Osteoblast (primary cell): ENCODE measurements around the gene SRPRB. TPM values are rescaled to one million over a fixed set of nuclear protein-coding genes. Genes with fewer than 3 reads are reported as not detected.

ENCODE experiments used
- DNase-seq: peaks from one replicate; pipeline ENCODE4 v3.0.0; 2011; ENCODE audit warnings: low spot score, mixed read lengths; ENCODE audit not compliant: insufficient read length; ENCODE audit errors: missing footprints
- H2AFZ ChIP-seq: 2 replicates; pipeline ENCODE4 v1.6.0; 2011; ENCODE audit warnings: mild to moderate bottlenecking, low read length
- H3K27ac ChIP-seq: 2 replicates; pipeline ENCODE4 v1.5.1; 2011; ENCODE audit warnings: mild to moderate bottlenecking, low read depth, low read length, moderate library complexity
- H3K27me3 ChIP-seq: 2 replicates; pipeline ENCODE4 v1.6.0; 2012; ENCODE audit warnings: mild to moderate bottlenecking, control low read depth, inconsistent platforms, low read length, moderate library complexity; ENCODE audit not compliant: insufficient read depth
- H3K36me3 ChIP-seq: 2 replicates; pipeline ENCODE4 v1.5.1; 2011; ENCODE audit warnings: mild to moderate bottlenecking, low read length, control low read depth, moderate library complexity; ENCODE audit not compliant: insufficient read depth
- H3K4me1 ChIP-seq: 2 replicates; pipeline ENCODE4 v1.5.1; 2011; ENCODE audit warnings: mild to moderate bottlenecking, low read length, control low read depth, moderate library complexity; ENCODE audit not compliant: insufficient read depth
- H3K4me2 ChIP-seq: 2 replicates; pipeline ENCODE4 v1.6.0; 2011; ENCODE audit warnings: mild to moderate bottlenecking, low read length; ENCODE audit not compliant: insufficient read depth
- H3K4me3 ChIP-seq: fragments of 200-600 bp; sonication (generic); 3 replicates; pipeline ENCODE4 v1.5.1; 2012; ENCODE audit warnings: mild to moderate bottlenecking, low read length, inconsistent platforms; ENCODE audit not compliant: insufficient read depth
- H3K79me2 ChIP-seq: 2 replicates; pipeline ENCODE4 v1.6.0; 2012; ENCODE audit warnings: mild to moderate bottlenecking, low read length, control low read depth, inconsistent platforms; ENCODE audit not compliant: insufficient read depth
- H3K9me3 ChIP-seq: 2 replicates; pipeline ENCODE4 v1.5.1; 2011; ENCODE audit warnings: low read depth, low read length, control low read depth
- H4K20me1 ChIP-seq: 2 replicates; pipeline ENCODE4 v1.6.0; 2012; ENCODE audit warnings: mild to moderate bottlenecking, low read length, control low read depth; ENCODE audit not compliant: insufficient read depth
- total RNA-seq: library from RNA; depleted of rRNA; stranded (reverse); fragments of >200 nt; gene quantifications from 2 replicates; pipeline ENCODE4 v1.2.3, GENCODE V29; 2012
- TF ChIP-seq, protein P1 (sequence below): IDR thresholded peaks from 2 replicates; pipeline ENCODE4 v1.5.1; 2011; ENCODE audit warnings: mild to moderate bottlenecking, low read depth, low read length, moderate library complexity; ENCODE audit errors: extremely low read depth

The SRPRB gene
- total RNA-seq, 1 donor: 80.3 TPM

DNA sequence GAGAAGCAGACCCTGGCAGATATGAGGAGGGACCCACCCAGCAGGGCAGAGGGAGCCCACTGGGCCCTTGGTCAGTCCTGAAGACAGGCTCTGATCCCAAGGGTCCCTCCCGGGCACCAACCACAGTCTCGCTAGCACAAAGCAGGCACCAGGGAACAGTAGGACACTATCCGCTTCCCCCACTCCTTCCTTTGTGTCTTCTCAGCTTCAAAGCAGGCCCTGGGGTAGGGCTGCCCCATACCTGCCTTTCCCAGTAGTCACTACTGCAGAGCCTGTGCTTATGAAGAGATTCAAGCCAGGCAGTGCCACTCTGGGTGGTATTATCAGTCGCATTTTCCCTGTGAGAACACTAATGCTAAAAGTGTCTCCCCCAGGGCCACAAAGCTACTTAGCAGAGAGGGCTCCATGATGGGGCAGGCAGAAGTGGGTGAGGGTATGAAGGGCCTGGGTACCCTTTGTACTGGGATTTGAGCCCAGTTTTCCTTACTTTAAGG, 32.7 kb downstream of the SRPRB start:
- no peaks in the 10 kb centered on the region for H3K4me1 ChIP-seq
- TF ChIP-seq, protein P1, sequence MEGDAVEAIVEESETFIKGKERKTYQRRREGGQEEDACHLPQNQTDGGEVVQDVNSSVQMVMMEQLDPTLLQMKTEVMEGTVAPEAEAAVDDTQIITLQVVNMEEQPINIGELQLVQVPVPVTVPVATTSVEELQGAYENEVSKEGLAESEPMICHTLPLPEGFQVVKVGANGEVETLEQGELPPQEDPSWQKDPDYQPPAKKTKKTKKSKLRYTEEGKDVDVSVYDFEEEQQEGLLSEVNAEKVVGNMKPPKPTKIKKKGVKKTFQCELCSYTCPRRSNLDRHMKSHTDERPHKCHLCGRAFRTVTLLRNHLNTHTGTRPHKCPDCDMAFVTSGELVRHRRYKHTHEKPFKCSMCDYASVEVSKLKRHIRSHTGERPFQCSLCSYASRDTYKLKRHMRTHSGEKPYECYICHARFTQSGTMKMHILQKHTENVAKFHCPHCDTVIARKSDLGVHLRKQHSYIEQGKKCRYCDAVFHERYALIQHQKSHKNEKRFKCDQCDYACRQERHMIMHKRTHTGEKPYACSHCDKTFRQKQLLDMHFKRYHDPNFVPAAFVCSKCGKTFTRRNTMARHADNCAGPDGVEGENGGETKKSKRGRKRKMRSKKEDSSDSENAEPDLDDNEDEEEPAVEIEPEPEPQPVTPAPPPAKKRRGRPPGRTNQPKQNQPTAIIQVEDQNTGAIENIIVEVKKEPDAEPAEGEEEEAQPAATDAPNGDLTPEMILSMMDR: no peak
- no peaks in the 10 kb centered on the region for H3K79me2 ChIP-seq
- H4K20me1 ChIP-seq: no peaks in the 10 kb centered on the region
- no peak overlapping the region for H3K4me3 ChIP-seq
- H3K27ac ChIP-seq: no peak overlapping the region
- no peaks in the 10 kb centered on the region for H3K36me3 ChIP-seq
- no peaks in the 10 kb centered on the region for H3K27me3 ChIP-seq
- no peak overlapping the region for H3K4me2 ChIP-seq
- peak; percentile 61 for DNase-seq
- H2AFZ ChIP-seq: no peak overlapping the region
- no peaks in the 10 kb centered on the region for H3K9me3 ChIP-seq

DNA sequence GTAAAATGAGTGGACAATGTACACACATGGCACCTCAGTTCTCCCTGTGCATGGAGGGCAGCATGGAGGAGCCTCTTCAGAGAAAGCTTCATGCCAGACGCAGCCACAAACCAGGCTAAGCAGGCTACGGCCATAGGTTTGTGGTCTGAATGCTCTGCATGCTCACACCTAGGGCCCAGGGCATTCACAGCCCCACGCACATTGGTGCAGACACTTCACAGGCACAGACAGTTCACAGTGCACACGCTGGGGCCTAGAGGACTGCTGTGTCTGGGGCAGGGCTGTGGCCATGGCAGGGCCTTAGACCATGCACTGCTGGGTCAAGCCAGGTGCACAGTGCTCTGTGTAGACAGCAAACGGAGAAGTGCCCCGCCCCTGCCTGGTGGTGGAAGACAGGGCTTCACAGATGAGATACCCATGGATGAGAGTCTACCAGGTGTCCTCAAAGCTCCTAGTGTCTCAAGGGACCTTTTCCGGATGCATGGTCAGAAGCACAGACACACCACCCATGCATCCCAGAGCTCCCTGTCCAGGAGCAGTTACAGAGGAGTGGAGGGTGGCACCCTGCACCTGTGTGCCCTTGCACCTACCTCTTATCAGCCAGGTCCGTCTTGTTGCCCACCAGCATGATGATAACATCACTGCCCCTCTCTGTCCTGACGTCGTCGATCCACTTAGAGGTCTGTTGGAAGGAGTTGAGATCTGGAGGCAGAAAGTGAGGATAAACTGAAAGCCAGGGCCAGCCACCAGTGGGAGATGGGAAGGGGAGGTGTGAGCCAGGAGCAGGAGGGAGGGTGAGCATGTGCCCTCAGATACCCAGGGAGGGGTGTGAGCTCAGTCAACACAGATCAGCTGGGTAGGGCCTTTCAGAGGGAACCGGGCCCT, 33.5 kb downstream of the SRPRB start:
- H3K4me3 ChIP-seq: no peak overlapping the region
- H3K9me3 ChIP-seq: no peaks in the 10 kb centered on the region
- no peaks in the 10 kb centered on the region for H4K20me1 ChIP-seq

DNA sequence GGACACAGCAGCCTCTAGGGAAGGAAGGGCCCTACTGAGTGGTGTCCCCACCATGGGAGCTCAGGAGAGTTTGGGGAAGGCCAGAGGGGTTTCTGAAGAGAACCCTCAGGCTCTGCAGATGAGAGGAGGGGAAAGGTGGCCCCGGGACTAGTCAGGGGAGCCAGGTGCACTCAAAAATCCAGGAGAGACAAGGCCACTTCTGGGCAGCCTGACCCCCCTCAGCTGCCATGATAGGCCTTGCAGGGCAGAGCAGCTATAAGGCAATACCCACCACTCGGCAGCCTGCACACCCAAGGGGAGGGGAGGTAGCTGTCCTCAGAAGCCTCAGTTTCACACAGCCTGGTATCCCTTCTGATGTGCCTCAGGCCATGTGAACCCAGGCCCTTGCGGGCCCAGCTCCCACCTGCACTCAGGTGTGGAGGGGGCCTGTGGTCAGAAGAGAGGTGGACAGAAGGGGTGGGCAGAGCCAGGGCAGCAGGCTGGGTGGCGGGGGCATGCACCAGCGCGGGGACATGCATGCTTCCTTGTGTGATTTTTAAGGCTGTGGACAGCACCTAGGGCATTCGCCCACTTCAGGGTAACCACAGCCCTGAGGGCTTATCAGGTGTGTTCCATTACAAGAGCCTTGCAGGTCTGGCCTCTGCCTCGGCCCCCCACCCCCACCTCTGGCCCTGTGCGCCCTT, 34.6 kb downstream of the SRPRB start:
- Histone ChIP-seq H3K36me3 (no peaks in the 10 kb centered on the region), H3K79me2 (no peaks in the 10 kb centered on the region), H3K4me1 (peaks cover 4% of the 10 kb centered on the region), H3K27me3 (no peaks in the 10 kb centered on the region), H2AFZ (no peak overlapping the region), H3K4me2 (no peak overlapping the region), H3K27ac (no peak overlapping the region), H4K20me1 (no peaks in the 10 kb centered on the region), H3K4me3 (no peak overlapping the region), H3K9me3 (no peaks in the 10 kb centered on the region)
- TF ChIP-seq, protein P1: no peak
- peak; percentile 29 for DNase-seq

More for the DNA sequence above, 33.5 kb downstream of the SRPRB start:
- Histone ChIP-seq H3K27ac (no peak overlapping the region), H2AFZ (no peak overlapping the region), H3K27me3 (no peaks in the 10 kb centered on the region), H3K36me3 (no peaks in the 10 kb centered on the region), H3K4me2 (no peak overlapping the region), H3K4me1 (peaks cover 4% of the 10 kb centered on the region), H3K79me2 (no peaks in the 10 kb centered on the region)
- TF ChIP-seq, protein P1: no peak
- peak; percentile 31 for DNase-seq

DNA sequence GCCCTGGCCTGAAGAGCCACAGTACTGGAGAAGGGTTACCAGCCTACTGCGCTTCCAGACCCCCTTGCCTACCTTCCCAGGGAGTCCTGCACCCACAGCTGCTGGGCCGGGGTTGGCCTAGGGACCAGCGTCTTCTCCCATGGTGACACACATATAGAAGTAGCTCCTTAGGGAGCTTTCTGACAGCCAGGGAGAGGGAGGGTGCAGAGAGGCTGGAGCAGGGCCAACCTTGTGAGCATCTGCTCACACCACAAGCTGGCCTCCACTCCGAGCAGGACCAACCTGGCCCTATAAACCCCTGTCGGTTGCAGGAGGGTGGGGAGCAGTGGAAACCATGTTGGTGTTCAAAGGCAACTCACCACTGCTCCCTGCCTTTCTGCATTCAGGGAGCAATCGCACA, 35.2 kb downstream of the SRPRB start:
- H3K79me2 ChIP-seq: no peaks in the 10 kb centered on the region
- H3K4me1 ChIP-seq: peaks cover 4% of the 10 kb centered on the region
- H3K4me2 ChIP-seq: no peak overlapping the region
- no peak overlapping the region for H2AFZ ChIP-seq
- TF ChIP-seq, protein P1: no peak
- no peak overlapping the region for H3K4me3 ChIP-seq
- H3K27me3 ChIP-seq: no peaks in the 10 kb centered on the region
- H4K20me1 ChIP-seq: no peaks in the 10 kb centered on the region
- no peaks in the 10 kb centered on the region for H3K36me3 ChIP-seq
- peak; percentile 25 for DNase-seq
- H3K27ac ChIP-seq: no peak overlapping the region
- H3K9me3 ChIP-seq: no peaks in the 10 kb centered on the region
